Endometrial microvascular endothelial cells (primary cell): ENCODE data around the gene TEKT5. TPM values are rescaled to one million over a fixed set of nuclear protein-coding genes. Genes with fewer than 3 reads are reported as not detected.

Experiments used
- in situ Hi-C: cut with HindIII; loops from 2 replicates; pipeline ENCODE4 v1.10.0; 2017; ENCODE audit warnings: low sequenced_read_pairs, low pct_unique_long_range_greater_than_20kb; ENCODE audit errors: inconsistent ontology term
- total RNA-seq: library from RNA; depleted of rRNA; stranded (reverse); fragments of >200 nt; gene quantifications from one replicate; pipeline ENCODE4 v1.2.3, GENCODE V29; 2015; ENCODE audit errors: inconsistent ontology term

The TEKT5 gene
- total RNA-seq, 1 donor from 2014 or later, result not detected

GRCh38 chr16:10618710-10619209 lies 76.0 kb downstream of the TEKT5 start:
- in situ Hi-C loops, result no loop called here

DNA sequence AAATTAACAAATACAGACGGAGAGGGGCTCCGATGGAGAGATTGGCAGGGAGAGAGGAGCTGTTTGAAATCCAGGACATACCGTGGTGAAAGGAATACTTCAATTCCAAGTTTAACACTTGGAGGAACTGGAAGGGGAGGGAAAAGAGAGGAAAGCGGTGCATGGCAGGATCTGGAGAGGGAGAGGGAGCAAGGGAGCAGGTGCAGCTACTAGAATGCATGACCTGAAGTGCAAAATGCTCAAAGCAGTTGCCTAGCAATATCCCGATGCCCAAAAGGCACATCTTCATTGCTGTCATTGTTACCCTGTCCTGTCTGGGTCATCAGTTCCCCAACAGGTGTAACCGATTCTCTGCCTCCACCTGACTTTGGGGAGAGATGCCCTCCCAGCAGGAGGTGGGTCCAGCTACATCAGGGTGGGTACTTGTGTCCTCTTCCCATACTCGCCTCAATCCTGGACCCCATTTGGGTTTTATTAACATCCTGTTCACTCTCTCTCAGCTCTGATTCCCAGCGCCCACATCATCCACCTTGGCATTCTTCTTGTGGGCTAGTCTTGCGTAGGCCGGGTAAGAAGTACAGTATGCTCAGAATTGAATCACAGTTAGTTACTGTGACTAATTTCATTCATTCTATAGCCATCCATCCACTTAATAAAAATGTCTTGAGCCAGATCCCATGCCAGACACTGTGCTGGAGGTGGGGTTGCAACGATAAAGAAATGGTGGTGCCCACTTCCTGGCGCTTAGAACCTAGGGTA lies 76.9 kb downstream of the TEKT5 start:
- in situ Hi-C loops, result no loop called here

- in situ Hi-C loops, result no loop called here
Observed at GRCh38 chr16:10616756-10617640, 77.7 kb downstream of the TEKT5 start.

DNA sequence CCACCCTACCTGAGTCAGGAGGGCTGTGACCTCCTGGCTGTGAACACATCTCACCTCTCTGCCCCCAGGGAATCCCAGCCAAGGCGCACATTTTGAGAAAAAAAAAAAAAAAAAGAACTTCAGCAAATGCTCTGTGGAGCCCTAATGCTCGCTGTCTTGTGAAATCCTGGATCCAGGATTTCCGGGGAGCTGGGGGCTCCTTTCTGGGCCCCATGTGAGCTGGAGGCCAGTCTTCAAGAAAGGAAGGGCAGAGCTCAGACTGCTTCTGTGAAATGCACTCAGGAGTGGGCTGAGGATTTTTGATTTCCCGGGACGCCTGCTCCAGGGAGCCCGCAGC lies 78.3 kb downstream of the TEKT5 start:
- in situ Hi-C loops, result no loop called here

DNA sequence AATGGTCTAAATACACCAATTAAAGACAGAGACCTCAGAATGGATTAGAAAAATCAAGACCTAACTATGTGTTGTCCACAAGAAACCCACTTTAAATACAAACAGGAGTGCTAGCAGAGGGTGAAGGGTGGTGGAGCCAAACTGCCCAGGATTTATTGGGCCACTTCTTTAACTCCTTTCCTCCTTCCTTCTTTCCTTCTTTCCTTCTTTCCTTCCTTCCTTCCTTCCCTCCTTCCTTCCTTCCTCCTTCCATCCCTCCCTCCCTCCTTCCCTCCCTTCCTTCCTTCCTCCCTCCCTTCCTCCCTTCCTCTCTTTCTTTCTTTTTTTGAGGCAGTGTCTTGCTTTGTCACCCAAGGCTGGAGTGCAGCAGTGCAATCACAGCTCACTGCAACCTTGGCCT lies 80.0 kb downstream of the TEKT5 start:
- in situ Hi-C loops, result no loop called here

GRCh38 chr16:10613785-10614485 lies 80.8 kb downstream of the TEKT5 start:
- in situ Hi-C loops, result no loop called here

DNA sequence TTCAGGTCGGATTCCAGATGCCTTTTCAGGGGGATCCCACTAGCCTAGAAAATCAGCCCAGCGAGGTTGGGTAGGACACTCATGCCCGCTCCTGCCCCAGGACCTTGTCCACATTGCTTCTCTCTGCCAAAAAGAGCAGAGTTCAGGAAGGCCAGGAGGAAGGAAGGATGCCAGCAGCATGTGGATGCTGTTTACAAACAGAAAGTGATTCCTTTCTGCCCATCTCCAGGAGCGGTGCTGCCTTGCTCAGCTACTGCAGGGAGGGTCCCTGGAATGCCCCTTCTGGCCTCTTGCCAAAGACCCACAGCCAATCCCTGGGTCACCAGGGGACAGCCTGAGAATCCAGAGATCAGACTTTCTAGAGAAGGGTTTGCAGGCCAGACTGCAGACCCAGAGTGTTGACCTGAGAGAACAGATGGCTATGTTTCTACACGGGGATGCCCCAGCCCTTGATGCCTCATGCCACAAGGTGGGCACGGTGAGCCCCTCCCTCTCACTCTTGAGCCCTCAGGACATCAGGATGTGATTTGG lies 82.0 kb downstream of the TEKT5 start:
- in situ Hi-C loops, result no loop called here

DNA sequence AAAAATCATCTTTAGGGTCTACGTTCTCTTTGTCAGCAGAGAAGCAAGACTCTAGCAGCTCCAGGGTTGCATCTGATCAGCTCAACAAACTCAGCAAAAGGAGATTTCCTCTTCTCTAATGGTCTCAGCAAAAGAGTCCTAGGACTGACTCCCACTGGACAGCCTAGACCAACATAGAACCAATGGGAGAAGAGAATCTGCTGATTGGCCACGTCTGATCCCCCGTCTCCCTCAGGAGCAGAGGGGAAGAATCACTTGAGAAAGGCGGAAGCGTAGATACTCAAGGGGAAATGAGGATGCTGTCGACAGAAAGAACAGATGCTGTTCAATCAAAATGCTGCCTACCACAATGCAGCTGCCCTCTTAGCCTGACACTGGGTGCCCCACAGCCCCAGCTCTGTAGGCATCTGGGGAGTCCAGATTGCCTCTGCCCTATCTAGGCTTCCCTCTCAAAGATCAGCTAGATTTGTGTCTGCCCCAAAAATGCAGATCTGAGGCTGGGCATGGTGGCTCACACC lies 82.8 kb downstream of the TEKT5 start:
- in situ Hi-C loops, result no loop called here

- in situ Hi-C loops, result no loop called here
Observed at GRCh38 chr16:10610499-10611184, 84.1 kb downstream of the TEKT5 start.

GRCh38 chr16:10609402-10609774 lies 85.3 kb downstream of the TEKT5 start:
- in situ Hi-C loops, result no loop called here

DNA sequence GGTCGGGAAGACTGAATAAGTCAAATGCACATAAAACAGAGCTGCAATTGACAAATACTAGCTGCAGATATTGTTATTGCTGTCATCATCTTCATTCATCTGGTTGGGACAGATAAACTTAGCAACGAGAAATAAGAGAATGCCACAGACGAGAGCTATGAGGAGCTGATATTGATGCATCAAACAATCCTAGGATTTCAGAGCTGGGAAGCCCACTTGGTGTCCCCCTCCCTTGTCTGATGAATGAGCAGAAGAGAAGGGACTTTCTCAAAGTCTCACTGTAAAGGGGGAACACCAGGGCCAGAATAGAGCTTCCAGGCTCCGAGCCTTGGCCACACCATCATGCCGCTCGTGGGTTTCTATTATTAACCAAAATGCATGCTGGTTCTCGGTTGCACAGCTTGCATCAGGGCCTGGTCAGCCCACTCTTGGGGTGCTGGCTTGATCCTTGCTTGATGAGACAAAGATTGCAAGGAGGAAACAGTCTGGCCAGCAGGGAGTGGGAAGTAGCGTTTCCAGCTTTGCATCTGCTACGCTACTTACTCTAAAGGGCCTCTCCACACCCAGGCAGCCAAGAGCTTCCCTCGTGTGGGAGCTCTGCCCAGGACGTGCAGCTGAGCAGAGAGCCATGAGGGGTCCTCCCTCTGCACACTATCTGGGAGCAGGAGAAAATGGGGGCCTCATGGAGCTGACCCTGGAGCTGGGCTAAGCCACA lies 85.9 kb downstream of the TEKT5 start:
- in situ Hi-C loops, result no loop called here

GRCh38 chr16:10607157-10607556 lies 87.6 kb downstream of the TEKT5 start:
- in situ Hi-C loops, result no loop called here

DNA sequence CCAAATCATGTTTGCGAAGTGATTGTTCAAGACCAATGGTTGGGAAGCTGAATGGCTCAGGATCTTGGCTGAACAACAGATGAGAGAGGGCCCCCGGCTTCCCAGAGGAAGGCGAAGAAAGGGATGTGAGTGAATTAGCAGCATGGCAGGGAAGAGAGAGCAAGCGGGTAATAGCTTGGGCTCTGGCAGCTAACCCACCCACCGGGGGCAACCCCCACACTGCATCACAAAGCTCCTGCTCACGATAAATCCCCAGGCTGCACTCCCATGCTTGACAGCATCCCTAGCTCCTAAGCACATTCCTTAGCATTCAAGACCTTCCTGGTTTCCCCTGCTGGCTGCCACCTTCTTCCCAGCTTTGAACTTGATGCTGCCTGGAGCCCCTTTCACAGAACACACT lies 88.1 kb downstream of the TEKT5 start:
- in situ Hi-C loops, result no loop called here

GRCh38 chr16:10605636-10606035 lies 89.1 kb downstream of the TEKT5 start:
- in situ Hi-C loops, result no loop called here

DNA sequence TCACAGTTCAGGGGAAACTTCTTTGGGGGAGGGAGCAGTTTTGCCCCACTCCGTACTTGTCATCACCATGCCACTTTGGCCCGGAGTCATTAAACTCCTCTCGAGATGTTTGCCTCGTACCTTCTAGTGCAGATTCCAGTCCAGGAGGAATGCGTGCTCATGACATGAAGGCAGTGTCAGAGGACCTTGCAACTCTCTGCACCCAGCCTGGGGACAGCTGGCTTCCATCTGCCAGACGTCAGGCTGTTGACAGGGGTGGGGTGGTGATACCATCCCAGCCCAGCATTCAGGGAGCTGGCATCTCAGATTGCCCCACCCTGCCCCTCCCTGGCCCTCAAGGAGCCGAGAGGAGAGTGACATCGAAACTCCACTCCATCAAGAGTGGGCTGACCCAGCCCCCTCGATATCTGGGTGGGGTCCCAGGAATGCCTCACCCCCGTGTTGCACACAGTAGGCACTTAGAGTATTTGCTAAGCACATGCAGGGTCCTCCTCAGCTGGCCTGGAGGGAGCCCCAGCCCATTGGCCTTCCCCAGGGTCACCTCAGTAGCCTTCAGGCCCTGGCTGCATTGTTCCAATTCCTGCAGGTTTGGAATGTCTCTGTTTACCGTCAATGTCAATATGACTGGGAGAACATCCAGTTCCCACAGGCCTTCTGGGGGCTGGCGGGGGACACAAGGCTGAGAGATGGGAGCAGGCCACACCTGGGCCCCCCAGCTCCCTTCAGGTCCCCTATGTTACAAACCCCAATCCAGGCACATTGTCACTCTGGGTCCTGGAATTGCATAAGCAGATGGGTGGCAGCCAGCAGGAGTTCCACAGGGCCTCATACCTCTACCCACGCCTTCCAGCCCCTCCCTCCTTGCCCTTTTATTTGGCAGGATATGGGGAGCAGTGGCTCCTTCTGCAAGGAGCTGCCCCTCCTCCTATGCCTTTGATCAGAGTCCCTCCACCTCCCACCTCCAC lies 93.0 kb downstream of the TEKT5 start:
- in situ Hi-C loops, result no loop called here

DNA sequence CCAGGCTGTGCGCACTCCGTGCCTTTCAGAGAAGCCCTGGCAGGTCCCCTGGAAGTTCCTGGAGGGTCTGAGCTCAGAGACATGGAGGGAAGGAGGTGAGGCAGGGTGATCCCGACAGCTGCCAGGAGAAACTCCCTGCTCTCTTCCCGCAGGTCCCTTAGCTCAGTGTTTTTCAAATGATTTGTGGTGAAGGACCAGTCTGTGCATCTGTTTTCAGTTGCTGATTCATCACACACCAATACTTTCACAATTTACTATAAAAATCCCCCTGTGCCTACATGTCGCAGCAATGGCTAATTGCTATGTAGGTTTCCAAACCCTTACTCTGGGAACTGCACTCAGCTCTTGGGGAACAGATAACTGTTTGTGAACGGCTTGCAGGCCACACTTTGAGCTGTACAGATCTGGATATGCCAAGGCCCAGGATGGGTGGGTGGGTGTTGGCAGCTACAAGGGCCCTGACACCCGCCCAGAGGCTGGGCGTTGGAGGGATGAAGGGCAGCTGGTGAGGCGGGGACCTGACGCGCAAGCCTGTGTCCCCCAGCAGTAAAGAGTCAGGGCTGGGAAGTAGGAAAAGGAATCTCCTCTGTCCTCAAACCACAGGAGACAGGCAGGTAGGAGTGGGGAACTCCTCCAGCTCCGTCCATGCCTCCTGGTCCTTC lies 93.8 kb downstream of the TEKT5 start:
- in situ Hi-C loops, result no loop called here
